Measurements from ENCODE around the gene BCO1. TPM values are rescaled to one million over a fixed set of nuclear protein-coding genes. Genes with fewer than 3 reads are reported as not detected.

The BCO1 gene
- total RNA-seq, 4 donors from 2014 or later: not detected

DNA sequence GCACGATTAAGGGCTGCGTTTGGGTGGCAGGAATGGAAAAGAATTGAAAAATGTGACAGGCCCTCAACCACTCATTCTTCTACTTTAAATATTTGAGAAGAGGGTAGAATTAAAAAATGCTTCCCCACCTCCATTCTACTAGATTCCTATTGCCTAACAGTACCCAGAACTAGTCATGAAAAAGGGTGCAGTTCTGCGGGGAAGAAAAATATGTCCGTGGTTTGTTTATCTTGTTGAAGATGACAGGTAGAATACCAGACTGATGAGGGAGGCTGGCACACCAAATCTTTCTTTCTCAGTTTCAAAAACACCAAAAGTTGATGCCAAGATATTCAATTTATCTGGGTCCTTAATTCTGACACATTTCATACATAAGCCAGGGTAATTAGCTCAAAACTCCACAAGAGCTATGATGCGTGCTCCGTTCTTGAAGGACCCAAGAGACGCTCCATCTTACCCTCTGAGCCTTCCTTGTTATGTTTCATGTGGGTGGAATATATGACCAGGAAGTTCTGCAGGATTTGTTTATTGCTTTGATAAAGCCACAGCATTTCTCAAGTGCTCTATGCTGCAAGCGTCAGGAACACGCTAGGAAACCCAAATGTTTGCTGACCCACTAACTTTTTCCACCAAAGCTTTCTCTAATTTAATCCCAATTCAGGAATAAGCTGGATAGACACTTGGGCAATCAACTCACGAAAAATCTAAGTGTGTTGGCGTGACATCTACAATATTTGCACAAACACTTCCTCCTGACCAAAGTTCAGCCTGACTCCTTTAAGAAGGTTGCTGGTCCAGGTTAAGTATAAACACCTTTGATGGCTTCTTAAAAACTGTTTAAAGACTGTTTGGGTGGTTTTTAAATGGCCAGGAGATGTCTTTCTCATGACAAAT, 55.7 kb downstream of the BCO1 start:
- H3K9me3 ChIP-seq: no peaks in the 10 kb centered on the region
- TF ChIP-seq POLR2A (IDR thresholded peaks at IDR 0.05): no peak
- TF ChIP-seq, protein P1, sequence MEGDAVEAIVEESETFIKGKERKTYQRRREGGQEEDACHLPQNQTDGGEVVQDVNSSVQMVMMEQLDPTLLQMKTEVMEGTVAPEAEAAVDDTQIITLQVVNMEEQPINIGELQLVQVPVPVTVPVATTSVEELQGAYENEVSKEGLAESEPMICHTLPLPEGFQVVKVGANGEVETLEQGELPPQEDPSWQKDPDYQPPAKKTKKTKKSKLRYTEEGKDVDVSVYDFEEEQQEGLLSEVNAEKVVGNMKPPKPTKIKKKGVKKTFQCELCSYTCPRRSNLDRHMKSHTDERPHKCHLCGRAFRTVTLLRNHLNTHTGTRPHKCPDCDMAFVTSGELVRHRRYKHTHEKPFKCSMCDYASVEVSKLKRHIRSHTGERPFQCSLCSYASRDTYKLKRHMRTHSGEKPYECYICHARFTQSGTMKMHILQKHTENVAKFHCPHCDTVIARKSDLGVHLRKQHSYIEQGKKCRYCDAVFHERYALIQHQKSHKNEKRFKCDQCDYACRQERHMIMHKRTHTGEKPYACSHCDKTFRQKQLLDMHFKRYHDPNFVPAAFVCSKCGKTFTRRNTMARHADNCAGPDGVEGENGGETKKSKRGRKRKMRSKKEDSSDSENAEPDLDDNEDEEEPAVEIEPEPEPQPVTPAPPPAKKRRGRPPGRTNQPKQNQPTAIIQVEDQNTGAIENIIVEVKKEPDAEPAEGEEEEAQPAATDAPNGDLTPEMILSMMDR (IDR thresholded peaks at IDR 0.05 in 4 of 5, conservative IDR thresholded peaks at IDR 0.05 in 1 of 5): no peak
- in situ Hi-C loops (cut with MboI; ENCODE audit: low sequenced_read_pairs in 4 of 4): no loop called here
- DNase-seq (no peak), ATAC-seq (no peak)
- H3K4me1 ChIP-seq: no peaks in the 10 kb centered on the region
- no peak overlapping the region for H3K4me3 ChIP-seq
- H3K27ac ChIP-seq: no peak overlapping the region
- intact Hi-C loops (cut with DNase I; ENCODE audit: low total_unique reads): no loop called here
- no peaks in the 10 kb centered on the region for H3K27me3 ChIP-seq
- no peaks in the 10 kb centered on the region for H3K36me3 ChIP-seq

DNA sequence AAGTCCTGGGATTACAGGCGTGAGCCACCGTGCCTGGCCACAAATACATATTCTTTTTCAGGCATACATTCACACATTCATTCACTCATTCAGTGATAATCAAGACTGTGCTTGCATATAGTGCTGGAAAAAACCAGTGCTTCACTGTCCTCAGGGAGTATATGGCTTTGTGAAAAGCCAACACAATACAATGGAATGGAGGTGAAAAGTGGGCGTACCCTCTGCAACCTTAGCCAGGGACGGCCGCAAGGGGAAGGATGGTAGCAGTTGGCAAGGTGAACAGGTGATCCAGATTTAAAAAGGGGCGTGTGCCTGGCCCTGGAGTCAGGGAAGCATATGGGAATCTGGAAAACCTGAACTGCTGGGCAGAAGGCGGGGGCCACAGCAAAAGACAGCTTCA, 58.1 kb downstream of the BCO1 start:
- intact Hi-C loops (cut with DNase I; ENCODE audit: low total_unique reads) (no loop called here), in situ Hi-C loops (cut with MboI; ENCODE audit: low sequenced_read_pairs in 4 of 4) (no loop called here)
- ATAC-seq: no peak
- Histone ChIP-seq H3K9me3 (no peaks in the 10 kb centered on the region), H3K36me3 (no peaks in the 10 kb centered on the region), H3K4me1 (no peaks in the 10 kb centered on the region), H3K27me3 (no peaks in the 10 kb centered on the region), H3K27ac (no peak overlapping the region), H3K4me3 (no peak overlapping the region)
- no peak for DNase-seq
- TF ChIP-seq, protein P1 (IDR thresholded peaks at IDR 0.05 in 4 of 5, conservative IDR thresholded peaks at IDR 0.05 in 1 of 5): no peak

DNA sequence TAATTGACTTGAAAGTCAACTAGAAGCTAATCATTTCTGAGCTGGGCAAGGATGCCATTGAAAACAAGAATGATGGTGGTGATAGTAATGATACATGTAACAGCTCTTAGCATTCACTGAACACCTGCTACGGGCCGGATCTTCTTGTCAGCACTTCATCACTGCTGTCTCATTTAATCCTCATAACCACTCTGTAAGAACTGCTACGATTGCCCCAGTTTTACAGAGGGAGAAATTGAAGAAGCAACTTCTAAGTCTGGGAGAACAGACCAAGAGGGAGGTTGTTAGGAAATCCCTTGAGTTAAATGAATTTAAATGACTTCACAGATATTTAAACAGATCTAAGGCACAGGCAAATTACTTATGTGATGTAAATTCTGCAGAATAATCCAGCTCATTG, 69.3 kb downstream of the BCO1 start:
- no peak for TF ChIP-seq POLR2A (IDR thresholded peaks at IDR 0.05)
- TF ChIP-seq, protein P1 (IDR thresholded peaks at IDR 0.05 in 4 of 5, conservative IDR thresholded peaks at IDR 0.05 in 1 of 5): no peak
- Histone ChIP-seq H3K27me3 (no peaks in the 10 kb centered on the region), H3K27ac (no peak overlapping the region), H3K4me1 (no peaks in the 10 kb centered on the region), H3K36me3 (no peaks in the 10 kb centered on the region), H3K9me3 (no peaks in the 10 kb centered on the region), H3K4me3 (no peak overlapping the region)
- in situ Hi-C loops (cut with MboI; ENCODE audit: low sequenced_read_pairs in 4 of 4): loop anchor here in 2 of 4 donors (25.0 kb wide), 2 partner anchors 220 to 270 kb away; partner anchors contain the start of genes ATMIN (in 1 of the 2), C16orf46 (in 1 of the 2) and GCSH (in 1 of the 2)
- no peak for DNase-seq
- intact Hi-C loops (cut with DNase I; ENCODE audit: low total_unique reads): no loop called here
- no peak for ATAC-seq

DNA sequence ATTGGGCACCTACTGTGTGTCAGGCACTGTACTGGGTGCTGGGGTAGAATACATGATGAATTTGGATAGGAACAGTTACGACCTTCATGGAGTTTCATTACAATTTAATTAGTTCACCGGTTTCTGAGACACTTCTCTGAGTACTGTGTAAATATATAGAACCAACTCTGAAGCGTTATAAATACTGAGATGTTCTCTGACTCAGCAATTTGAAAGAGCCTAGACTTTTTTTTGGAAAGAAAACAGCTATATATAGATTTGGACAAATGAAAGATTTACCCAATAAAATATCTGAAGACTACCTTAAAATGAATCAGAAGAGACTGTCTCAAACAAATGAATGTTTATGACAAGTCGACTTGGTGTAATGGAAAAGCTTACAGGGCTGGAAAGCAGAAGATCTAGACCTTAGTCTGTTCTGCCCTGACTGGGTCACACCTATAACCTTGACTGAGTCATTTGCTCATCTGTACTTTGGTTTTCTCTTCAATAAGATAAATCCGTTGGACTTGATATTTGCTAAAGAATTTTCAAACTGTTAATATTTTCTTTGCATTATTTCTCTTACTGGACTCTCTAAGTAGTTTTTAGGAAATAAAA, 71.7 kb downstream of the BCO1 start:
- H3K36me3 ChIP-seq: no peaks in the 10 kb centered on the region
- peaks cover 5 to 11% of the 10 kb centered on the region in 2 donors for H3K4me1 ChIP-seq
- intact Hi-C loops (cut with DNase I; ENCODE audit: low total_unique reads) (loop anchor here (10.0 kb wide), 1 partner anchor 305 kb away; the partner anchor contains the start of genes CENPN and CMC2), in situ Hi-C loops (cut with MboI; ENCODE audit: low sequenced_read_pairs in 4 of 4) (loop anchor here in 3 of 4 donors (10.0 to 25.0 kb wide), 3 partner anchors 105 to 273 kb away; partner anchors contain the start of genes ATMIN (in 1 of the 3), C16orf46 (in 1 of the 3) and GCSH (in 1 of the 3))
- H3K9me3 ChIP-seq: no peaks in the 10 kb centered on the region
- no peak overlapping the region for H3K27ac ChIP-seq
- no peaks in the 10 kb centered on the region for H3K27me3 ChIP-seq
- TF ChIP-seq, protein P1 (IDR thresholded peaks at IDR 0.05 in 4 of 5, conservative IDR thresholded peaks at IDR 0.05 in 1 of 5): no peak
- no peak for TF ChIP-seq POLR2A (IDR thresholded peaks at IDR 0.05)
- DNase-seq (no peak), ATAC-seq (no peak)
- no peak overlapping the region for H3K4me3 ChIP-seq

Data from gastrocnemius medialis (tissue), 4 donors.